ENCODE results near the gene FAM124B. TPM values are rescaled to one million over a fixed set of nuclear protein-coding genes. Genes with fewer than 3 reads are reported as not detected.

Gene FAM124B
- total and polyA plus RNA-seq, 2 of the 8 experiments (the other 6 are each of a cell fraction or from before 2014, with no cell fraction given) = 2.1 to 2.6 TPM

DNA sequence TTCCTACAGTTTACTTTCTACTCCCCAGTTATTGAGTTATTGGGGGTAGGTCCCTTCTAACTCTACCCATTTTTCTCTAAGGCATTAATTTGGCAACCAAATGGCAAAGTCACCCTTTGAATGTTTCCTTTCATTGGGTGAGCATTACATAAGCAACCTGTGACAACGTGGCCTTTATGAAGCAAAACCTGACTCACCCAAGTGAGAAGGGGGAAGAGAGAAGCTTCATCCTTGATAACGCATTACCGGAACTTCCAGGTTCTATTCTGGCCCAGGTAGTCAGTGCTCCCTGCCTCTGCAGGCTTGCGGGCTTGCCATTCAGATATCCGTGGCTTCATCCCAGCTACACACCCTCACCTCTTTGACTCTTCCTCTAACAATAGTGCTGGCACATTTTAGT, 39.1 kb upstream of the FAM124B start:
- Histone ChIP-seq H4K8ac (ENCODE audit: extremely low read depth, insufficient read depth, low read length) (no peak overlapping the region; the same call in 1 of the 2 replicates), H3K79me1 (ENCODE audit: low read depth, low read length) (no peaks in the 10 kb centered on the region), H2BK12ac (ENCODE audit: low read depth, low read length) (peak overlapping the region; percentile 7; the same call in 1 of the 2 replicates), H3K4ac (replicated peaks; ENCODE audit: insufficient read length, low read depth, low read length) (no peak overlapping the region), H3K18ac (ENCODE audit: extremely low read depth, low read length) (no peak overlapping the region), H2BK120ac (replicated peaks; ENCODE audit: low read depth, low read length) (no peak overlapping the region), H4K5ac (ENCODE audit: insufficient read length, low read depth, low read length) (no peak overlapping the region), H4K91ac (replicated peaks; ENCODE audit: insufficient read length, low read length) (no peak overlapping the region), H2AK5ac (ENCODE audit: low read depth, low read length) (0 out of 2 replicates have a peak overlapping the region, but pooled peaks have one; percentile 39), H3K23ac (ENCODE audit: insufficient read length) (no peak overlapping the region), H3K79me2 (ENCODE audit: control insufficient read depth in 1 of 2, insufficient read depth in 2 of 2, low read length in 2 of 2) (no peaks in the 10 kb centered on the region), H3K56ac (replicated peaks; ENCODE audit: insufficient read length, low read depth, low read length) (no peak overlapping the region), H3K4me2 (ENCODE audit: insufficient read depth in 1 of 2, low read depth in 2 of 2, low read length in 2 of 2) (no peak overlapping the region), H4K20me1 (replicated peaks in 1 of 2; ENCODE audit: control insufficient read depth in 1 of 2, insufficient read depth in 2 of 2, low read length in 2 of 2) (no peaks in the 10 kb centered on the region), H3K36me3 (ENCODE audit: control insufficient read depth in 2 of 4, insufficient read depth in 4 of 4, low read length in 3 of 4) (no peaks in the 10 kb centered on the region), H3K4me3 (ENCODE audit: extremely low read depth in 1 of 4, insufficient read depth in 2 of 4, low read depth in 3 of 4, low read length in 4 of 4) (no peak overlapping the region), H2BK15ac (ENCODE audit: low read length) (peak overlapping the region; percentile 81; the same call in 1 of the 2 replicates), H2AFZ (ENCODE audit: low read length) (0 out of 2 replicates have a peak overlapping the region, but pooled peaks have one; percentile 26), H2BK5ac (ENCODE audit: low read depth, low read length) (no peak overlapping the region), H3K9ac (replicated peaks in 1 of 4; ENCODE audit: extremely low read depth in 1 of 4, low read depth in 3 of 4, low read length in 3 of 4) (no peak overlapping the region), H3K9me3 (ENCODE audit: insufficient read depth in 2 of 2, low read depth in 1 of 2, low read length in 1 of 2) (no peaks in the 10 kb centered on the region; a peak in 1 of 4 replicates), H3K27ac (ENCODE audit: low read depth, low read length) (no peak overlapping the region), H2BK20ac (ENCODE audit: low read length) (no peak overlapping the region), H3K4me1 (replicated peaks in 1 of 4; ENCODE audit: control insufficient read depth in 3 of 4, insufficient read depth in 4 of 4, low read length in 3 of 4) (no peaks in the 10 kb centered on the region), H3K27me3 (replicated peaks in 1 of 4; ENCODE audit: control insufficient read depth in 3 of 4, extremely low read depth in 1 of 4, insufficient read depth in 3 of 4, low read length in 3 of 4) (no peaks in the 10 kb centered on the region), H3K23me2 (ENCODE audit: low read depth, low read length) (no peaks in the 10 kb centered on the region), H3K14ac (ENCODE audit: insufficient read length) (no peak overlapping the region)
- no peak for TF ChIP-seq CHD1 (IDR thresholded peaks at IDR 0.05; ENCODE audit: low read depth, low read length)
- TF ChIP-seq NRF1 (IDR thresholded peaks at IDR 0.05; ENCODE audit: low read depth, low read length) = no peak
- no peak for TF ChIP-seq EGR1 (IDR thresholded peaks at IDR 0.05; ENCODE audit: borderline replicate concordance, low read depth, low read length)
- TF ChIP-seq RXRA (IDR thresholded peaks at IDR 0.05; ENCODE audit: insufficient read depth, low read depth, low read length) = no peak
- TF ChIP-seq FOSL1 (IDR thresholded peaks at IDR 0.05; ENCODE audit: insufficient read depth, low read depth, low read length) = no peak
- TF ChIP-seq RNF2 (IDR thresholded peaks at IDR 0.05; ENCODE audit: borderline replicate concordance, low read depth, low read length, missing control alignments, poor library complexity, severe bottlenecking) = no peak
- TF ChIP-seq ASH2L (IDR thresholded peaks at IDR 0.05; ENCODE audit: low read length) = no peak
- no peak for TF ChIP-seq TAF1 (IDR thresholded peaks at IDR 0.05; ENCODE audit: low read depth, low read length)
- no peak for TF ChIP-seq EP300 (IDR thresholded peaks at IDR 0.05; ENCODE audit: borderline replicate concordance in 1 of 2, low read depth in 2 of 2, low read length in 2 of 2)
- 83% methylated on average over 5 of the region's 5 CpGs; no CpG with 5 or more reads in 1 of the 2 experiments for WGBS, 2 experiments (ENCODE audit: extremely low coverage in 1 of 2, insufficient coverage in 1 of 2, insufficient read length in 1 of 2, insufficient replicate concordance in 2 of 2, low coverage in 1 of 2, low lambda C conversion rate in 2 of 2, missing lambda C conversion rate in 1 of 2)
- FAIRE-seq = no peak
- ChIA-PET POLR2A (ENCODE audit: partially characterized antibody) (no interaction called here), CTCF (ENCODE audit: partially characterized antibody) (interaction anchor here (0.6 to 1.7 kb wide), 4 partner anchors 9 to 98 kb away, joined by 3 to 9 read pairs (median 3); no protein-coding TSS in a partner anchor)
- no peak for DNase-seq (ENCODE audit: low read depth in 1 of 2, low spot score in 2 of 2)

Measured in H1 (cell line).